Diencephalon (tissue), 1 donor: ENCODE data around the gene SMAD9. TPM values are rescaled to one million over a fixed set of nuclear protein-coding genes. Genes with fewer than 3 reads are reported as not detected.

Experiments
- total RNA-seq: library from RNA; depleted of rRNA; stranded (reverse); fragments of >200 nt; gene quantifications from one replicate; pipeline ENCODE4 v1.2.3, GENCODE V29; 2014

The SMAD9 gene
- total RNA-seq, result 16.6 TPM

DNA sequence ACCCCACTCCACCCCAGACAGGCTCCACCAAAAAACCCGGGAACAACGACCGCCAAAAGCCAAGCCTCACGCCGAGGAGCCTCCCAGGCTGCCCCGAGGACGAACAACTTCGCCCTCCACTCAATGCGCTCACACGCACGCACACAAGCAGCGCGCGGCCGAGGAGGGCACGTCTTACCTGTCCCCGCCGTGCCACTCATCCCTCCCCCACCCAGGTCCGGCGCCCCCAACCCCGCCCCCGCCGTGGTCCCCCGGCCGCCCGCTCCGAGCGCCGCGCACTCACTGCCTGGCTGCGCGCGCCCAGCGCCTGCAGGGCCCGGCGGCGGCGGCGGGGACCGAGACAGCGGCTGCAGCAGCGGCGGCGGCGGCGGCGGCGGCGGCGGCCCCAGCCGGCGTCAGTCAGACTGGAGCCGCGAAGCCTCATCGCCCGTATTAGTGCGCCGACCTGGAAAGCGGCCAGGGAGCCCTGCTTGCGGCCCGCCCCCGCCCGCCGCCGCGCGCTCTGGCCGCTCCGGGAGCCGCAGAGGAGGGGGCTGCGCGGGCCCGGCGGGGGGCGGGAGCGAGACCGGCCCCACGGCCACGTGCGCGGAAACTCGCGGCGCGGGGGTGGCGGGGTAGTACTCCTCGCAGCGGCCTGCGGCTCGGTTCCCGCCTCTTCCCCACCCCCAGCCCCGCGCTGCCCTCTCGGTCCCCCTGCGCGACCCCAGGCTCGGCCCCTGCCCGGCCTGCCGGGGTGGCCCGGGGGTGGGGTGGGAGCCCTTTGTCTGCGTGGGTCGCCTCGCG, at the start of gene SMAD9:
Gene SMAD9 (minus strand): TSS at position 406 of the 783 bp plus-strand sequence. CDS start 40,549 bp downstream, outside the sequence.

GRCh38 chr13:36818804-36819738, 101.0 kb downstream of the SMAD9 start, which contains the start of gene RFXAP:
Gene RFXAP (plus strand): TSS chr13:36819222. CDS start chr13:36819358, 136 bp downstream.

Other genes starting within 250 kb of the SMAD9 start
- gene SERTM1, start 246.2 kb downstream of the SMAD9 start, total RNA-seq, result 6.7 TPM
- gene RFXAP, start 101.0 kb downstream of the SMAD9 start, total RNA-seq, result 10.4 TPM
- 26.5 TPM for gene ALG5, start 79.1 kb upstream of the SMAD9 start, total RNA-seq
- gene EXOSC8, start 80.5 kb upstream of the SMAD9 start, total RNA-seq, result 28.6 TPM
- 73.1 TPM for gene SUPT20H, start 139.4 kb upstream of the SMAD9 start, total RNA-seq
- gene CSNK1A1L, start 185.4 kb upstream of the SMAD9 start, total RNA-seq, result not detected